ENCODE data around the gene SENP2.

DNA sequence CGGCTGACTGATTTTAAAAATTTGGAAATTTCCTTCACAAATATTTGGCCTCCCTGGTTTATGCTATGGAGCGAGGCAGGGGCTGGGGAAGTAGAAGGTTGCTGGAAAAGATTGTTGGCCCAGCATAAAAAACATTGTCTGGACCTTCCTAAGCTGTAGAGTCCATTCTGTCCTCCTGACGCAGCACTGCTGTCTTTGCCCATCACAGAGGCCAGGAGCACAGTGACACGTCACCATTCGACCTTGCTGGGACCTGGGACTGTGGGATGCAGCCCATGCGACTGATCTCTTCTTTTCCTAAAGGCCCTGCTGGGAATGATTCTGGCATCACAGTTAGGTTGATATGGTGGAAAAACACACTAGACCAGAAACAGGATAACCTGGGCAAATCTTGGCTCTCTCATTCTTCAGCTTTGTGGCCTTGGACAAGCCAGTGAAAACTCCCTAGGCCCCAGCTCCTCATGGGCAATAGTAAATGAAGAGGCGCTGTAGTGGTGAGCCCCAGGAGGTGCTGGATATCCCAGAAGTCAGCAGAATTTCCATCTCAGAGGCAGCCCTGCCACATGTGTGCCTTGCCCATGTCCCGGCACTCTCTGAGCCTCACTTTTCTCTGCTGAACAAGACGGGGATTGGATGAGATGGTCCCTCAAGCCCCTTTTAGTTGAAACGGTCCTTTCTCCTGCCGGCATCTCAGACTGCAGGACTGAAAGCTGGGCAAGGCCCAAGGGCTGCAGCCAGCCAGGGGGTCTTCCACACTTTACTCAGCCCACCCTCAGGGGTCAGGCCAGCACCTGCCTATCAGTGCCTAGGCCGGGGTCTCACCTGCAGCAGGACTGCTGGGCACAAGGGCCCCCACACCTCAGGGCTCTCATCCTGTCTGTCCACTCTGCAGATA, 69.6 kb downstream of the SENP2 start:
- TF ChIP-seq, protein P1, sequence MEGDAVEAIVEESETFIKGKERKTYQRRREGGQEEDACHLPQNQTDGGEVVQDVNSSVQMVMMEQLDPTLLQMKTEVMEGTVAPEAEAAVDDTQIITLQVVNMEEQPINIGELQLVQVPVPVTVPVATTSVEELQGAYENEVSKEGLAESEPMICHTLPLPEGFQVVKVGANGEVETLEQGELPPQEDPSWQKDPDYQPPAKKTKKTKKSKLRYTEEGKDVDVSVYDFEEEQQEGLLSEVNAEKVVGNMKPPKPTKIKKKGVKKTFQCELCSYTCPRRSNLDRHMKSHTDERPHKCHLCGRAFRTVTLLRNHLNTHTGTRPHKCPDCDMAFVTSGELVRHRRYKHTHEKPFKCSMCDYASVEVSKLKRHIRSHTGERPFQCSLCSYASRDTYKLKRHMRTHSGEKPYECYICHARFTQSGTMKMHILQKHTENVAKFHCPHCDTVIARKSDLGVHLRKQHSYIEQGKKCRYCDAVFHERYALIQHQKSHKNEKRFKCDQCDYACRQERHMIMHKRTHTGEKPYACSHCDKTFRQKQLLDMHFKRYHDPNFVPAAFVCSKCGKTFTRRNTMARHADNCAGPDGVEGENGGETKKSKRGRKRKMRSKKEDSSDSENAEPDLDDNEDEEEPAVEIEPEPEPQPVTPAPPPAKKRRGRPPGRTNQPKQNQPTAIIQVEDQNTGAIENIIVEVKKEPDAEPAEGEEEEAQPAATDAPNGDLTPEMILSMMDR (IDR thresholded peaks at IDR 0.05), result no peak
- no peak for TF ChIP-seq POLR2A (IDR thresholded peaks at IDR 0.05)
